Measurements from ENCODE around the gene NPHS2. TPM values are rescaled to one million over a fixed set of nuclear protein-coding genes. Genes with fewer than 3 reads are reported as not detected.

NPHS2 gene
- total and polyA plus RNA-seq, 3 donors from 2014 or later, result 0.37 to 1.1 (median 0.83) TPM

DNA sequence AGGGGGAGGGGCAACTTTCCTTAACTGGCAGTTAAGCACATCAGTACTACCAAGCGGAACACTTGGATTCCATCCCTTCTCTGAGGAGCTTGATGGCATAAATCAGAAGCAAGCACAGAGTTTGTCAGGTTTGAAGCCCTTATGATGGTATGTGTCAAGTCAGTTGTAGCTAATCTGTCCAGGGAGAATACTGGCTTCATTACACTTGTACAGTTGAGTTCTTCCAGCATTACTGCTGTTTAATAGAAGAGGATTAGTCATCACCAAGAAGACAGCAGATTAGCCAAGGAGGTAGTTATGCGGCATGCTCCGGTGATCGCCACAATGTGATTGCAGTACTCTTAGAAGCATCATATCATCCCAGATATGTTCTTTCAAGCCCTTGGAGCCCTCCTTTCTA, 13.8 kb upstream of the NPHS2 start:
- Histone ChIP-seq H3K36me3 (ENCODE audit: low read depth, missing control alignments) (no peaks in the 10 kb centered on the region), H3K9me3 (no peaks in the 10 kb centered on the region), H3K27ac (no peak overlapping the region), H3K27me3 (no peaks in the 10 kb centered on the region), H3K4me3 (no peak overlapping the region), H3K4me1 (no peaks in the 10 kb centered on the region)
- 88 to 100% methylated on average over 4 of the region's 4 CpGs for WGBS, 2 donors
- intact Hi-C loops (cut with DNase I; ENCODE audit: low total_unique reads), result no loop called here
- DNase-seq, result no peak
- TF ChIP-seq POLR2A (IDR thresholded peaks at IDR 0.05) (no peak), CTCF (IDR thresholded peaks at IDR 0.05) (no peak)

DNA sequence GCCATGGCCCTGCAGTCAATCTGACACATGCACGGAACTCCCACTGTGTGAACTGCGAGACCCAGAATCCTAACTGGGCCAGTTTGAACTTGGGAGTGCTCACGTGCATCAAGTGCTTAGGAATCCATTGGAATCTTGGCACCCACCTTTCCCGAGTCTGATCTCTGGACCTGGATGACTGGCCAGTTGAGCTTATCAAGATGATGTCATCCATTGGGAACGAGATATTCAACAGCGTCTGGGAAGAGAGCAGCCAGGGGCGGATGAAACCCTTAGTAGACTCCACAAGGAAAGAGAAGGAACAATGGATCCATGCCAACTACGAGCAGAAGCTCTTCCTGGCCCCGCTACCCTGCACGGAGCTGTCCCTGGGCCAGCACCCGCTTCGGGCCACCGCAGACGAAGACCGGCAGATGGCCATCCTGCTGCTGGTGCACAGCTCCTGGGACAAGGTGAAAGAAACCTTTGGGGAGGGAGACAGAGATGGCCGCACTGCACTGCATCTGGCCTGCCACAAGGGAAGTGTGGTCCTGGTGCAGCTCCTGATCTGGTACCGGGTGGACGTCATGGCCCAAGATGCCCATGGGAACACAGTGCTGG, 12.8 kb upstream of the NPHS2 start:
- Histone ChIP-seq H3K36me3 (ENCODE audit: low read depth, missing control alignments) (no peaks in the 10 kb centered on the region), H3K27ac (no peak overlapping the region), H3K4me1 (no peaks in the 10 kb centered on the region), H3K4me3 (no peak overlapping the region), H3K27me3 (no peaks in the 10 kb centered on the region), H3K9me3 (no peaks in the 10 kb centered on the region)
- TF ChIP-seq POLR2A (IDR thresholded peaks at IDR 0.05) (no peak), CTCF (IDR thresholded peaks at IDR 0.05) (no peak)
- 91 to 95% methylated on average over 18 of the region's 18 CpGs for WGBS, 2 donors
- intact Hi-C loops (cut with DNase I; ENCODE audit: low total_unique reads), result no loop called here
- DNase-seq, result no peak

DNA sequence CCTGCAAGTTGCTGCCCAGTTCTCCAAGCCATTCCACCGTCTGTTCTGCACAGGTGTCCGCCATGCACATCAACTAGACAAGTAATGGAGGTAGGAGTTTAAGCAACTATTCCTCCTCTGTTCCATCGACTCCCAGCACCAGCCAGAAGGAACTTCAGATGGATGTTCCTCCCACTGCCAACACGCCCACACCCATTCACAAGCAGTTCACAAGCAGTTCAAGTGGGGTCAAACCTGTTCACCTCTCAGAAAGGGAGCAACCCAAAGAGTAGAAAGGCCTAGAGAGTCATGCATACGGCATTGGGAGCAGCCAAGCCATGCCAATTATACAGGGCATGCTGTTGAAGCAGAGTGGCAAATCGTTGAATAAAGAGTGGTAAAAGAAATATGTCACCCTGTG, 11.6 kb upstream of the NPHS2 start:
- Histone ChIP-seq H3K9me3 (no peaks in the 10 kb centered on the region), H3K36me3 (ENCODE audit: low read depth, missing control alignments) (no peaks in the 10 kb centered on the region), H3K4me1 (no peaks in the 10 kb centered on the region), H3K27ac (no peak overlapping the region), H3K4me3 (no peak overlapping the region), H3K27me3 (no peaks in the 10 kb centered on the region)
- intact Hi-C loops (cut with DNase I; ENCODE audit: low total_unique reads), result no loop called here
- TF ChIP-seq POLR2A (IDR thresholded peaks at IDR 0.05) (no peak), CTCF (IDR thresholded peaks at IDR 0.05) (no peak)
- 91% methylated on average over 6 of the region's 6 CpGs for WGBS, 2 donors
- DNase-seq, result no peak

DNA sequence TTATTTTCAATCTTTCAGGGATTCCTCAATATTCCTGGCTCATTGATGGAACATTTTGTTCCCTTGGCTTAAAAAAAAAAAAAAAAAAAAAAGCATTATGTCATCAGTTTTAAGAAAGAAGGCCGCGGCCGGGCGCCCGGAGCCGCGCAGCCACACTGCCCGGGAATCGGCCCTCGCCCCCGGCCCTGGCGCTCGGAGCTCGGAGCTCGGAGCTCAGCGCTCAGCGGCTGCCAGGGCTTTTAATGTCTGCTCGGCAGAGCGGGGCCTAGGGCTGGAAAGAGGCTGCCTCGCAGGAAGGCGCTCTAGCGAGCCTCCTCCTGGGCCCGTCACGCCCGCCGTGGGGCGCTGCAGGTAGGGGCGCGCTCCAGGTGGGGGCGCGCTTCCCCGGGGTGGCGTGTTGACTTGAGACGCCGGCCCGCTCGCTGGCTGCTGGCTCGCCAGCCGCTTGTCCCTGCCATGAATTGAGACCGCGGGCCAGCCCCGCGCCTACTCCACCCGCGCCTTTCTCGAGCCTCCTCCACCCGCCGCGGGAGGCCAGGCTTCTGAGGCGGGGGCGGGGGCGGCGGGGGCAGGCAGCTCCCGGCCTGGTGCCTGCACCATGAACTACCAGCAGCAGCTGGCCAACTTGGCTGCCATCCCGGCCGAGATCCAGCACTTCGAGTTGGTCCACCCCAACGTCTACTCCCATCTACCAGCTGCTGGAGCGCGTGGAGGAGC, 10.5 kb upstream of the NPHS2 start:
- no peaks in the 10 kb centered on the region for H3K36me3 ChIP-seq (ENCODE audit: low read depth, missing control alignments)
- no peaks in the 10 kb centered on the region for H3K27me3 ChIP-seq
- TF ChIP-seq POLR2A (IDR thresholded peaks at IDR 0.05) (no peak), CTCF (IDR thresholded peaks at IDR 0.05) (peak; percentile 47 to 73 (median 62))
- H3K27ac ChIP-seq, result peak overlapping the region; percentile 71 to 90
- H3K4me3 ChIP-seq, result peak overlapping the region; percentile 55
- no peaks in the 10 kb centered on the region for H3K4me1 ChIP-seq
- H3K9me3 ChIP-seq, result no peaks in the 10 kb centered on the region
- intact Hi-C loops (cut with DNase I; ENCODE audit: low total_unique reads), result no loop called here
- WGBS, 2 donors, result 1 to 4% methylated on average over 20 to 47 of the region's 60 CpGs
- DNase-seq, result peak; percentile 83

Measured in testis (tissue), 3 donors.